GM19372 (cell line): ENCODE measurements around the gene INPP4B.

Source experiments
- ATAC-seq: cut with Tn5 transposase; IDR thresholded peaks from one replicate; pipeline ENCODE4 v1.9.1; 2021; ENCODE audit warnings: mild to moderate bottlenecking, low read depth, moderate library complexity; ENCODE audit not compliant: unreplicated experiment

The INPP4B gene

GRCh38 chr4:142396279-142396678 is 449.8 kb downstream of the INPP4B start:
- no peak for ATAC-seq

GRCh38 chr4:142393127-142393526 is 453.0 kb downstream of the INPP4B start:
- no peak for ATAC-seq

GRCh38 chr4:142386856-142387255 is 459.2 kb downstream of the INPP4B start:
- no peak for ATAC-seq

GRCh38 chr4:142386449-142386848 is 459.7 kb downstream of the INPP4B start:
- ATAC-seq = no peak

GRCh38 chr4:142383800-142384470 is 462.2 kb downstream of the INPP4B start:
- ATAC-seq = no peak

- ATAC-seq = no peak
Observed at GRCh38 chr4:142383354-142383753, 462.7 kb downstream of the INPP4B start.

- no peak for ATAC-seq
Observed at GRCh38 chr4:142380052-142380602, 466.0 kb downstream of the INPP4B start.

GRCh38 chr4:142379277-142380051 is 466.6 kb downstream of the INPP4B start:
- no peak for ATAC-seq

- ATAC-seq = no peak
Observed at GRCh38 chr4:142378179-142378578, 467.9 kb downstream of the INPP4B start.

- ATAC-seq = no peak
Observed at GRCh38 chr4:142377342-142378091, 468.6 kb downstream of the INPP4B start.

GRCh38 chr4:142376204-142376603 is 469.9 kb downstream of the INPP4B start:
- no peak for ATAC-seq

GRCh38 chr4:142373610-142374009 is 472.5 kb downstream of the INPP4B start:
- no peak for ATAC-seq

GRCh38 chr4:142372530-142373260 is 473.4 kb downstream of the INPP4B start:
- ATAC-seq = no peak

- no peak for ATAC-seq
Observed at GRCh38 chr4:142369141-142369540, 477.0 kb downstream of the INPP4B start.

- no peak for ATAC-seq
Observed at GRCh38 chr4:142367418-142368180, 478.5 kb downstream of the INPP4B start.

GRCh38 chr4:142366769-142367181 is 479.3 kb downstream of the INPP4B start:
- no peak for ATAC-seq

- no peak for ATAC-seq
Observed at GRCh38 chr4:142365391-142365790, 480.7 kb downstream of the INPP4B start.

- ATAC-seq = no peak
Observed at GRCh38 chr4:142363686-142364085, 482.4 kb downstream of the INPP4B start.

- no peak for ATAC-seq
Observed at GRCh38 chr4:142361981-142362380, 484.1 kb downstream of the INPP4B start.

- no peak for ATAC-seq
Observed at GRCh38 chr4:142360657-142361056, 485.4 kb downstream of the INPP4B start.
